NCI-H2171 (cell line): ENCODE measurements around the gene CNOT2.
A peak's percentile ranks its signal among the peaks of the same experiment; 100 is the strongest.
"Not testable (repeated sequence)": the region's sequence is repeated elsewhere in the genome, so short reads cannot be mapped to it uniquely, and the experiment has no call there.

Experiments
- DNase-seq: peaks from one replicate; lab custom pipeline; 2025; lab: John Stamatoyannopoulos, UW

Gene CNOT2

DNA sequence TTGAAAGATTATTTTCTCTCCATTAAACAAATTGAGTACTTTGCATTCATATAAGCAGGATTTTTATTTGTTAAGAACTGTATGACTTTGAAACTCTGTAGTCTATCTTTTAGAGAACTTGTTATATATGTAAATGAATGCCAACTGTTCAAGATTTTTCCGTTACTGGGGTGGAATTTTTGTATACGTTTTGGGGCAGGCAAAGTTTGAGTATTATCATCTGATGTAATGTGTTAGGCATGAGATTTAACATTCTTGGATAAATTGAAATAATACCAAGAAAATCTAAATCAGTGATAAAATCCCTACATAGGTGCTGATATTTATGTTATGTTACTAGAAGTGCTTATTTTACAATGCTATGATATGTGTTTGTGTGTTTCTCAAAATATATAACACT, 8.4 kb downstream of the CNOT2 start:
- DNase-seq = no peak

DNA sequence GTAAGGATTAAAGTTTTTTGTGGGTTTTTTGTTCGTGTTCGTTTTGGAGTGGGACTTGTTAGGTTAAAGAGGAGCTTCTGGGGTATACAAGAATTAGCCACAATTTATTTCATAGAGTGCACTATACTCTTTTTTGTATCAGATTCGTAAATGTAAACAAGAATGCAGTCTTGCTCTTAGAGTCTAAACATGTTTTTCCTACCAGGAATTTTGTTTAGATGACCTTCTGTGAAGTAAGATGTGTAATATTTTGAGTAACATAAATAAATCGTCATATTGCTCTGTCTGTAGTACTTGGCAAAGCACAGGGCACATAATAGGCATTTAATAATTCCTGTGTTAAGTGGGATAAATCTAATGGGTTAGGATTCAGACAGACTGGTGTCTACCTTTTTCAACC, 9.6 kb downstream of the CNOT2 start:
- DNase-seq = no peak

DNA sequence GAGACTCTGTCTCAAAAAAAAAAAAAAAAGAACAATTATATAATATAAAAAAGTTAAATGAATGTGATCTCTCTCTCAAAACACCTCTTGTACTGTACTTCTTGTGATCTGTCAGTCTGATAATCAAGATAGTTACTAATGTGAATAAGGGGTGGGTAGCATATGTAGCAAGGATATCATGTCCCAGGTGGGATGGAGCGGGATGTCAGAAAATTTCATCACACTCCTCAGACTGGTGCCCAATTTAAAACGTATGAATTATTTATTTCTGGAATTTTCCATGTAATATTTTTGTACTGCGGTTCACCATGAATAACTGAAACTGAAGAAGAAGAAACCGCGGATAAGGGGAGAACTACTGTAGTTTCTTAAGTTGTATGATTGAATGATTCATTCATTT, 11.0 kb downstream of the CNOT2 start:
- DNase-seq = no peak

DNA sequence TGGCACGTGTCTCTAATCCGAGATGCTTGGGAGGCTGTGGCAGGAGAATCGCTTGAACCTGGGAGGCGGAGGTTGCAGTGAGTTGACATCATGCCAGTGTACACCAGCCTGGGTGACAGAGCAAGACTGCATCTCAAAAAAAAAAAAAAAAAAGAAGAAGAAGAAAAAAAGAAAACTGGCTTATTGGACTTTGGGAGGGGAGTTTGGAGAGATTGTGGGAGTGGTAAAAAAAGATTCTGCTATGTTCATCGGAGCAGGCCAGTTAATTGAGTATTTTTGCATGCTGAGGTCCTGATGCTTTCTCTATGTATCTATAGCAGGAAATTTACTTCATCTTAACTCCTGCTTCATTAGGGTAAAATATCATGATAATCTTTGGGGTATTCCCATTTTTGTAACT, 11.6 kb downstream of the CNOT2 start:
- DNase-seq = no peak

DNA sequence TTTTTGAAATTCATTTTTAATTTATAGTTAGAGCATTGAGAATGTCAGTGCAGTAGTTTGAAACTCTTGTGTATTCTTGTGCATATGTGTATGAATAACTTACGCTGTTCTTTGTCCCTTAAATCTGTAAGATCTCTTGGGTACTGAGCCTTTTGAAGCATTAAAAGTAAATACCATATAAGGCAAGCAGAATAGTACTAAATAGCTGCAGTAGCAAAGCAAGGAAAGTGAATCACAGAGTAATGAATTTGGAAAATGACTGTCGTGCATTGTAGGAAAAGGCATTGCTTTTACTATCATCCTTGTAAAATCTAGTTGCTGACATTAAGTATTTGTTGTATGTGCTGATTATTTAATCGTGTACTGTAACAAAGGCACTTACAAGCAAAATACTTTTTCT, 12.1 kb downstream of the CNOT2 start:
- DNase-seq = no peak

DNA sequence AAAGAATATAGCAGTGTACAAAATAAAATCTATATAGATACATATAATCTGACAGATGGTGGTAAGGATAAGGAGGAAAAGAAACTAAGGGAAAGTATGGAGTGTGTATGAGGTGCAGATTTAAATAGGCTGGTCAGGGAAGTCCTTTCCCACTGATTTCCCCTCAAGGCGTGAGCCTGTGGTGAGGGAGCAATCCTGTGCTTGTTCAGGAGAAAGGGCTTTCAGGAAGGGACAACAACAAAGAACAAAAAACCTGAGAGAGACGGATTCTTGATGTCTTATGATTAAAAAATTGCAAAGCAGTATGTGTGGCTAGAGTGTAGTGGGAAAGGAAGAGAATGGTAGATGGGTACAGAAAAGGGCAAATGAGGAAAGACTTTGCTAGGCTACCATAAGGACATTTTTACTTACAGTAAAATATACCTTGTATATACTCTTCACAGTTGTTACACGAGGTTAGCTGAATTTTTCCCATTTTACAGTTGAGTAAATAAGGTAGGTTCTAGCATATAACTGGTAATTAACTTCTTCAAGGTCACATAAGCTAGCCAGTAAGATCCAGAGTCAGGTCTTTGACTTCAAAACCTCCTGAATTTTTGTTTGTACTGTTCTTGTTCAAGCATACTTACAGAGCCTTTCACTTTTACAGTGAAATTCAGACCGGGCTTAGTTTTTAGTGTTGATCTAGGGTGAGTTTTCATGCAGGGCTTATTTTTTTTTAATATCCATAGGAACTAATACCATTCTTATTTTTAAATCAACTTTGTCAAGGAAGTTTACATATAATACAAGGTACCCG, 15.6 kb downstream of the CNOT2 start:
- no peak for DNase-seq

DNA sequence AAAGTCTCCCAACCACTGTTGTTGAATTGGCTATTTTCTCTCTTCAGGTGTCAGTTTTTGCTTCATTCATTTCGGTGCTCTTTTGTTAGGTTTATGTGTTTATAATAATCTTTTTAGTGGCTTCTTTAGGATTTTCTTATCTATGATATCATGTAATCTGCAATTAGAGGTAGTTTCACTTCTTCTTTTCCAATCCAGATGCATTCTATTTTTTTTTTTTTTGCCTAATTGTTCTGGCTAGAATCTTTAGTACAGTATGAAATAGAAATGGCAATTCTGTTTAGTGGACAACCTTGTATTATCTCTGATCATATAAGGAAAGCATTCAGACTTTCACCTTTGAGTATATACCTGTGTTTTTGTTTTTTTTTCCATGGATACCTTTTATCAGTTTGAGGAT, 17.4 kb downstream of the CNOT2 start:
- no peak for DNase-seq

DNA sequence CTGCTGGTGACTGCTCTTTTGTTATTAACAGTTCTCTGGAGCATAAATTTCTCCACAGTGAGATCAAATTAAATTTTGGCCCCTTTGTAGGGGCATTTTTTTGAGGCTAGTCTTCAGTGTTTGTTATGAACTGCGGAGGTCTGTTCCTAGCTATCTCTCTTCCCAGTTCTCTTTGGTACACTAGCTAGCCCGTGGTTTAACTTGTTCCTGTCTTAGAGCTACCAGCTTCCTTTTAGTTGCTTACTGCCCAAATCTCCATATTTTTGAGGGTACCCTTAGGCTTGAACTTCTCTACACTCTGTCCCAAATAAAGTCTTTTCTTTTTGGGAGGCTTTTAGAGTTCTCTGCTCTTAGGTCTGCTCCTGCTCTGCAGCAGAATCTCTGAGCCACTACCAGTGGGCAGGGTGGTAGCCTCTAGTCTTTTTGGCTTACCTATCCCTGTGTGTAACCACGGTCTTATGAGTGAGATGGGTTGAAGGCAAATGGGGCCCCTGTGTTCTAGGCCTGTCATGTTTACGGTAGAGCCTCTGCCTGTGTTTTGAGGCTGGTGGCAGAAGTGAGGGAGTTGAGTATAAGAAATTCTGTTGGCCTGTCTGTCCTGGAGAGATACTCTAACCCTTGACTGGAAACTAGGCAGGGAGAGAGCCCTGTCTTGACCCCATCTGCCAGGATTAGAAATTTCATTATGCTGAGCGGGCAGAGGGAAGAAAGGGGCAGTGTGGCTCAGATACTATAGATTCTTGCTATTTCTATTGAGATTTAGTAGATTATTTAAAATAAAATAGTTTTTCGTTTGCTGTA, 21.0 kb downstream of the CNOT2 start:
- no peak for DNase-seq

DNA sequence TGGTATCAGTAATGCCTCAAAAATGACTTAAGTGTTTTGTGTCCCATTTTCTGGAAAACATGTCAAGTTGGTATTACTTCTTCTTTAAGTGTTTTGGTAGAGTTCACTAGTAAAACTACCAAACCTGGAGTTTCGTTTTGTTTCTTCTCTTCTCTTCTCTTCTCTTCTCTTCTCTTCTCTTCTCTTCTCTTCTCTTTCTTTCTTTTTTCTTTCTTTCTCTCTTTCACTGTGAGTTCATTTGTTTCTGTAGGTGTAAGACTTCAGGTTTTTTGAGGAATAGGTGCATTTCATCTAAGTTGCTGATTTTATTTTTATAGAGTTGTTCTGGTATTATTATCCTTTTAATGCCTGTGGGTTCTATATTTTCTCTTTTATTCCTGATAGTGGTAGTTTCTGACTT, 21.9 kb downstream of the CNOT2 start:
- no peak for DNase-seq

DNA sequence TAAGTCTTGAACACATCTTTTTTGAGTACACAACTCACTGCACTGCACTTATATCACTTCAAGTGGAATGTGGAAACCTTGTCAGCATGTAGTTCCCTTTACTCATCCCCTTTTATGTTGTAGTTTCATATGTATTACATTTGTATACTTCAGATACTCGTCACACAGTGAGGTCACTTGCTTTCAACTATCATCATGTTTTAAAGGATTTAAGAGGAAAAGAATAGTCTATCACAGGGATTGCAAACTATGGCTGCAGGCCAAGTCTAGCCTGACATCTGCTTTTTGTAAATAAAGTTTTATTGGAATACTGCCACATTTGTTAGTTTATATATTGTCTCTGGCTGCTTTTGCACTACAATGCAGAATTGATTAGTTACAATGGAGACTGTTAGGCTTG, 24.3 kb downstream of the CNOT2 start:
- no peak for DNase-seq

DNA sequence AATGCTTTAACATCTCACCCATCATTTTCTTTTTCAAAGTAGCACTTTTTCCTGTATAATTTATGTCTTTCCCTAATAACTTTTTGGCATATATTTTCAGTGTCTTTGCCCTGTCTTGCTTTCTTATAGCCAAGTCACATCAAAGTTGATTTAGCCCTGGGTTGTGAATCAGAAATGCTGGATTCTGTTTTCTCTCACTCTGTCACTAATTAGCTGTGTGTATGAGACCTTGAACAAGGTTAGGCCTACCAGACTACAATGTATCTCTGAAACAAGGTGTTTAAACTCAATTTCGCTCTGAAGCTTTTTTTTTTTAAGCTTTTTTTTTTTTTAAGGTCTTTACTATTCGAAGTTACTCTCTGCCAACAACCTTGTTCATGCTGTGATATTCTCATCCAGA, 25.7 kb downstream of the CNOT2 start:
- DNase-seq = no peak

DNA sequence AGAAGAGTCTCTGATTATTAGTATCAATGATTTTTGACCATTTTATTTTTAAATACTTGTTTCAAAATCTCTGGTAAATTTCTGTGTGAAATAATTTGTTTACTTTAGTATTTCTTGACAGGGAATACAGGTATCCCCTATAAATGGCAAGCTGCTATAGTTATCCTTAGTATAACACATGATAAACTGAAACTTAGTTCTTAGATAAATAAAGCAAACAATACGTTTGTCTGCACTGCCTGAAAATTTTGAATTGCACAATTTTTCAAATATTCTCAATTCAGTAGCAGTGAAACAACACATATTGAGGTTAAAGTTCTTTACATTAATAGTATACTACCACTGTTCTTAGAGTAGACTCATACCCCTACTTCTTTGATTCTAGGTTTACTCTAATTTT, 26.9 kb downstream of the CNOT2 start:
- no peak for DNase-seq

DNA sequence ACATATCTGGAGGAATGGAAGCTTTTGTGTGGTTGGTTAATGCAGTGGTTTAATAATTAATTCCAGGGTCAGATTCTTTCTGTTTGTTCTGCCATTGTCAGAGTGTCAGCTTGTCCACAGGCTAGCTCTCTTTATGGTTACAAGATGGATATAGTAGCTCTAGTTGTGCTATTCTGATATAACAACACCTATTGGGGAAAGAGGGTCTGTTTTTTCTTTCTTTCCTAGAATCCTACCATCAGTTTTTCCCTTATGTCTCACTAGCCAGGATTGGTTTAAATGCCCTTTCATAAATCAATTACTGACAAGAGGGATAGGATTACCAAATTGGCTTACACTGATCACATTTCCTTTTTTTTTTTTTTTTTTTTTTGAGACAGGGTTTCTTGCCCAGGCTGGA, 27.8 kb downstream of the CNOT2 start:
- DNase-seq = peak; percentile 57

DNA sequence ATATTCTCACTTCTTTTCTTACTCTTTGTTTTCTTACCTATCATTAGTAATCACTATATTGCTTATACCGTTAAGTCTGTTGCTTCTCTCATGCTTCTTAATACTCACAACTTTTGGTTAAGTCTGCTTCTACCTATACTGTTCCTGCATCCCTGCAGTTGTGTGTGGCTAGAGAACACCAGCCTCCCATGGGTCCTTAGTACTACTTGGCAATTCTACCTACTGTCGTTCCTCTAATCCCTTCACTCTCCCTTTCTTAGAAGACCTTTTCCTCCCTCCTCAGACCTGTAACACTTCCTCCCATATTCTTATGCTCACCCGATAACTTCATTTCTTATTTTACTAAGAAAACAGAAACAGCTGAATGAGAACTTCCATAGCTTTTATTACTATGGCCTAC, 29.3 kb downstream of the CNOT2 start:
- DNase-seq = no peak

DNA sequence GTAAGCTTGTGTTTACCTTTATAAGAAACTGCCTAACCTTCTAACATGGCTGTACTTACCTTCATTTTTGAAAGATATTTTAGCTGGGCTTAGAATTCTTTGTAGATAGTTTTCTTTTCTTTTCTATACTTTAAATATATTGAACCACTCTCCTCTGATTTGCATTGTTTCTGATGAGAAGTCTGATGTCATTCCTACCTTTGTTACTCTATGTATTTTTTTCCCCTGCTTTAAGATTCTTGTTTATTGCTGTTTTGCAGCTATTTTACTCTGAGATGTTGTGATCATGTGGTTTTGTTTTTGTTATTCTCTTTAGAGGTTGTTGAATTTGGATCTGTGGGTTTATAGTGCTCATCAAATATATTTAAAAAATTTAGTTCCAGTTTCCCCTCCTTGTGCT, 31.8 kb downstream of the CNOT2 start:
- DNase-seq = no peak

DNA sequence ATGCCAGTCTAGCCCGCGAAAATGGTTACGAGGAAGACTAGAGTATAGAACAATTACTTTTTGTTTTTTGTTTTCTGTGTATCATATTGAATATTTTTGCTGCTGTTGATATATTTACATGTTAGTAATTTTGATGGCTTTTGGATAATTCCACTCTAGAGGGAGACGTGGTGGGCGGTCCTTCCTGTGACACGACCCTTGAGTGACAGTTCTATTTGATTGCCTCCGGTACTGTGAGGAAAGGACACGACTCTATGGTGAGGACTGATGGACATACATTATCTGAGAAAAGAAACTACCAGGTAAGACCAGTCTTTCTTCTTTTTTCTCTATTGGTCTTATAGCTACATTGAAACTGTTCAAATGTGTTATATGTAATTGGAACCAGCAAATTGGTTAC, 34.7 kb downstream of the CNOT2 start:
- DNase-seq = no peak

DNA sequence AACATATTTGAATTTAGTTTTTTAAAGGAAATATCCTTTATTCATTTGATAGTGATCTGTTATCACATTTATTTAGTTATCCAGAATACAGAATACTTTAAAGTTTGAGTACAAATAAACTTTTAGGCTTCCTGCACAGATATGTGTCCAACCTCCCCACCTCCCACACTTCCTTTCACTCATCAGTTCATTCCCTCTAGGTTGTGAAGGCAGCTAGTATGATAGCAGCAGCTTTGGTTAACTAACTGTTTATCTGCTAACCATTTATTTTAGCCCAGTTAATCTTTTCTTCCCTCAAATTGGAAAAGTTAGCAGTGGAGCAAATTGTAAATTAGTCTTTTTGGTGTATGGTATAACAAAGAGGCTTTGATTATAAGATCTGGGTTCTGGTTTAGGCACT, 35.7 kb downstream of the CNOT2 start:
- DNase-seq = no peak

DNA sequence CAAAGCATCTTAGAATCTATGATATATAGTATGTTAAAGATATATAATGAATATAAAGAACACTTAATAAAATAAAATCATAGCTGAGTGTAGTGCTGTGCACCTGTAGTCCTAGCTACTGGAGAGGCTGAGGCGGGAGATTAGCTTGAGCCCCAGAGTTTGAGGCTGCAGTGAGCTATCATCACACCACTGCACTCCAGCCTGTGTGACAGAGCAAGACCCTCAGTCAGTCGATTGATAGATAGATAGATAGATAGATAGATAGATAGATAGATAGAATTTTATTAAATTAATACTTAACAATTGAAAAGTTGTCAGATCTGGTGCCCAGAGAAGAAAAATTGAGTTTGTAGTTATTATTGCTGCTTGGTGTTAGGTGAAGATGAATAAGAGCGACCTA, 40.0 kb downstream of the CNOT2 start:
- DNase-seq = no peak

DNA sequence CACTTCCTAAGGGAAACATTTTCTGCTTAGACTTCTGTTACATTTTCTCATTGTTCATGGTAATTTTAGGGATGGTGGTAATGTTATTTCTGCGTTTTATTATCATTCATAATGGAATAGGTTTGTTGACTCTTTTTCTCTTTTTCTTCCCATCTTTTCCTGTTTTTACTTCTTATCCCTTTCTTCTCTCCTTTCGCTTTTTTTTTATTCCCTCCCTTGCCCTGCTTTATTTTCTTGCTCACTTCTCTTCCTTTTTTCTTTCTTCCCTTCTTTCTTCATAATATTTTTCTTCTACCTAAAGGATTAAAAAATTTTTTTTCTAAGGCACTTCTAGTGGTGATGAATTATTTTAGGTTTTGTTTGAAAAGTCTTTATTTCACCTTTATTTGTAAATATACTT, 45.6 kb downstream of the CNOT2 start:
- DNase-seq = no peak

DNA sequence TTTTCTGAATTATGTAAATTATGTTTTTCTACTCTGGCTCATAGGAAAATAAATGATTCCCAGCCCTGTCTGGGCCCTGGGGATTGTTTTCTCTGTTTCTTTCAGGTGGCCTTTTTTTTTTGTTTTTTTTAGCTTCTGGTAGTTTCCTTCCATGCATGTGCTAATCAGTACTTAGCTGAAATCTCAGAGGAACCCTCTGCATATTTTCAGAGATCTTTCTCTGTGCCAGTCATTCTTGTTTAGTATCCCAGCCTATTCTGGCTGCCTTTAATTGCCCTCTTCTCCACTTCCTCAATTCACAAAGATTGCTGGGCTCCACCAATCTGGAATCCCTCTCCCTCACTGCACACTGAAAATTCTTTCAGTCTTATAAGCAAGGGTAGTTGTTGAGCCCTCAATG, 46.9 kb downstream of the CNOT2 start:
- DNase-seq = no peak

DNA sequence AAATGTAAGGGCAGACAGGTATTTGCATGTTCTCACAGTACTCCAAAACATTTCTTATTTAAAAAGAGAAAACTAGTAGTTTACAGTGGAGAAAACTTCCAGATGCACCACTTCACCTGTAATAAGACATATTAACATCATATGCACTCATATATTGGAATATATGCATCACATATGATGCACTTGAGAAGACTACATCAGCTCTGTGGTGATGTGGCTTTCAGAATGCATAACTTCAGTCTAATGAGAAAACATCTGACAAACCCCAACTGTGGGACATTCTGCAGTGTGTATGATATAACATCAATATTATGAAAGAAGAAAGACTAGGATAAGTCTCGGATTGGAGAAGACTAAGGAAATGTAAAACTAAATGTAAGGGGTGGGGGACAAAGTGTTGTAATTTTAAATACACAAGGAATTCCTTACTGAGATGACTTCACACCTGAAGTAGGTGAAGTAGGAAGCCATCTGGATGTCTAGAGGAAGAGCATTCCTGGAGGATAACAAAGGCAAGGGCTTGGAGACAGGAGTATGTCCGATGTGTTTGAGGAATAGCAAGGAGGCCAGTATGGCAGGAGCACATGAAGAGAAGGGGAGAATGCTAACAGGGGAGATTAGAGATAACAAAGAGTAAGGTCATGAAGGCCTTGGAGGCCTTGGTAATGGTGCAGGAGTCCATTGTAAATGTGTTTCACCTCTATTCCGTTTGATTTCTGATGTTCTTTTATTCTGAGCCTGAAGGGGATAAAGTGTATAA, 49.0 kb downstream of the CNOT2 start:
- DNase-seq = no peak

DNA sequence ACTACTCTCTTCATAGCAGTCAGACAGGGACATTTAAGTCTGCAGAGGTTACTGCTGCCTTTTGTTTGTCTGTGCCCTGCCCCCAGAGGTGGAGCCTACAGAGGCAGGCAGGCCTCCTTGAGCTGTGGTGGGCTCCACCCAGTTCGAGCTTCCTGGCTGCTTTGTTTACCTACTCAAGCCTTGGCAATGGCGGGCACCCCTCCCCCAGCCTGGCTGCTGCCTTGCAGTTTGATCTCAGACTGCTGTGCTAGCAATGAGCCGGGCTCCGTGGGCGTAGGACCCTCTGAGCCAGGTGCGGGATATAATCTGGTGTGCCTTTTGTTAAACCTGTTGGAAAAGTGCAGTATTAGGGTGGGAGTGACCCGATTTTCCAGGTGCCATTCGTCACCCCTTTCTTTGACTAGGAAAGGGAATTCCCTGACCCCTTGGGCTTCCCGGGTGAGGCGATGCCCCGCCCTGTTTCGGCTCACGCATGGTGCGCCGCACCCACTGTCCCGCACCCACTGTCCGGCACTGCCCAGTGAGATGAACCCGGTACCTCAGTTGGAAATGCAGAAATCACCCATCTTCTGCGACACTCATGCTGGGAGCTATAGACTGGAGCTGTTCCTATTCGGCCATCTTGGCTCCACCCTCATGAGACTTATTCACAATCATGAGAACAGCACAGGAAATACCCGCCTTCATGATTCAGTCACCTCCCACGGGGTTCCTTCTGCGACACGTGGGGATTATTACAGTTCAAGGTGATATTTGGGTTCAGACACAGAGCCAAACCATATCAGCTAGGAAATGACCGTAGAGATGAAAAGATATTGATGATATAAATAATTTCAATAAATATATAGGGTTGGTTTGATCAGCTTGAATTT, 61.7 kb downstream of the CNOT2 start:
- DNase-seq = not testable (repeated sequence)
